GM20000 (cell line): ENCODE results near the gene LRRC27.

Experiments
- DNase-seq: peaks from one replicate; pipeline ENCODE4 v3.0.0; 2012; ENCODE audit warnings: low spot score
- CTCF ChIP-seq: IDR thresholded peaks from 2 replicates; pipeline ENCODE4 v1.5.1; 2012; ENCODE audit warnings: mild to moderate bottlenecking, control low read depth; ENCODE audit errors: extremely low read depth, missing control alignments

LRRC27 gene

GRCh38 chr10:132423966-132424861 is 92.2 kb downstream of the LRRC27 start:
- DNase-seq = peak; percentile 34
- TF ChIP-seq CTCF = no peak

GRCh38 chr10:132425029-132425756 is 93.2 kb downstream of the LRRC27 start:
- DNase-seq = no peak
- no peak for TF ChIP-seq CTCF

- TF ChIP-seq CTCF = no peak
Measured at GRCh38 chr10:132425757-132426155, 93.8 kb downstream of the LRRC27 start.

GRCh38 chr10:132427006-132427771 is 95.2 kb downstream of the LRRC27 start:
- TF ChIP-seq CTCF = no peak
- no peak for DNase-seq

More at GRCh38 chr10:132425757-132426155, 93.8 kb downstream of the LRRC27 start:
- no peak for DNase-seq

GRCh38 chr10:132427939-132428367 is 96.0 kb downstream of the LRRC27 start:
- DNase-seq = no peak
- no peak for TF ChIP-seq CTCF

- no peak for DNase-seq
- TF ChIP-seq CTCF = no peak
Measured at GRCh38 chr10:132428486-132428995, 96.5 kb downstream of the LRRC27 start.
